ENCODE results near the gene MVB12B. TPM values are rescaled to one million over a fixed set of nuclear protein-coding genes. Genes with fewer than 3 reads are reported as not detected.

MVB12B gene
- total RNA-seq, 1 donor from 2014 or later: 47.5 TPM

- DNase-seq (no peak), ATAC-seq (no peak)
- no peaks in the 10 kb centered on the region for H3K27me3 ChIP-seq
- no peaks in the 10 kb centered on the region for H3K36me3 ChIP-seq
- peaks cover 9% of the 10 kb centered on the region for H3K4me1 ChIP-seq
- peaks cover 7% of the 10 kb centered on the region for H3K9me3 ChIP-seq
- TF ChIP-seq CTCF (IDR thresholded peaks at IDR 0.05): no peak
- H3K4me3 ChIP-seq: no peak overlapping the region
- H3K27ac ChIP-seq: no peak overlapping the region
- intact Hi-C loops (cut with DNase I): no loop called here
Observed at GRCh38 chr9:126361810-126362238, 35.2 kb downstream of the MVB12B start.

- ATAC-seq: no peak
- H3K4me1 ChIP-seq: peaks cover 20% of the 10 kb centered on the region
Observed at GRCh38 chr9:126363250-126363649, 36.6 kb downstream of the MVB12B start.

GRCh38 chr9:126363847-126364671, 37.4 kb downstream of the MVB12B start:
- peaks cover 7% of the 10 kb centered on the region for H3K9me3 ChIP-seq
- H3K27ac ChIP-seq: peak overlapping the region; percentile 27
- ATAC-seq (peak; percentile 56), DNase-seq (no peak)
- H3K4me1 ChIP-seq: peaks cover 20% of the 10 kb centered on the region
- H3K27me3 ChIP-seq: no peaks in the 10 kb centered on the region
- H3K4me3 ChIP-seq: no peak overlapping the region
- intact Hi-C loops (cut with DNase I): no loop called here
- no peaks in the 10 kb centered on the region for H3K36me3 ChIP-seq
- TF ChIP-seq CTCF (IDR thresholded peaks at IDR 0.05): no peak

More at GRCh38 chr9:126363250-126363649, 36.6 kb downstream of the MVB12B start:
- intact Hi-C loops (cut with DNase I): no loop called here
- Histone ChIP-seq H3K27me3 (no peaks in the 10 kb centered on the region), H3K9me3 (peaks cover 7% of the 10 kb centered on the region), H3K4me3 (no peak overlapping the region), H3K27ac (peak overlapping the region; percentile 27), H3K36me3 (no peaks in the 10 kb centered on the region)
- no peak for DNase-seq
- TF ChIP-seq CTCF (IDR thresholded peaks at IDR 0.05): no peak

- Histone ChIP-seq H3K27me3 (no peaks in the 10 kb centered on the region), H3K27ac (no peak overlapping the region), H3K4me3 (no peak overlapping the region), H3K36me3 (no peaks in the 10 kb centered on the region), H3K9me3 (peaks cover 7% of the 10 kb centered on the region), H3K4me1 (peaks cover 20% of the 10 kb centered on the region)
- DNase-seq: no peak
- no peak for ATAC-seq
- intact Hi-C loops (cut with DNase I): no loop called here
- no peak for TF ChIP-seq CTCF (IDR thresholded peaks at IDR 0.05)
Observed at GRCh38 chr9:126365780-126366179, 39.2 kb downstream of the MVB12B start.

- H3K36me3 ChIP-seq: no peaks in the 10 kb centered on the region
- ATAC-seq: peak; percentile 80
- intact Hi-C loops (cut with DNase I): no loop called here
- H3K27me3 ChIP-seq: no peaks in the 10 kb centered on the region
- H3K27ac ChIP-seq: no peak overlapping the region
- H3K4me1 ChIP-seq: peaks cover 20% of the 10 kb centered on the region
- no peak for TF ChIP-seq CTCF (IDR thresholded peaks at IDR 0.05)
- H3K9me3 ChIP-seq: peaks cover 5% of the 10 kb centered on the region
- no peak overlapping the region for H3K4me3 ChIP-seq
- no peak for DNase-seq
Observed at GRCh38 chr9:126366366-126367011, 39.9 kb downstream of the MVB12B start.
